Measurements from ENCODE around the gene GPR152.

- TF ChIP-seq, protein P1, sequence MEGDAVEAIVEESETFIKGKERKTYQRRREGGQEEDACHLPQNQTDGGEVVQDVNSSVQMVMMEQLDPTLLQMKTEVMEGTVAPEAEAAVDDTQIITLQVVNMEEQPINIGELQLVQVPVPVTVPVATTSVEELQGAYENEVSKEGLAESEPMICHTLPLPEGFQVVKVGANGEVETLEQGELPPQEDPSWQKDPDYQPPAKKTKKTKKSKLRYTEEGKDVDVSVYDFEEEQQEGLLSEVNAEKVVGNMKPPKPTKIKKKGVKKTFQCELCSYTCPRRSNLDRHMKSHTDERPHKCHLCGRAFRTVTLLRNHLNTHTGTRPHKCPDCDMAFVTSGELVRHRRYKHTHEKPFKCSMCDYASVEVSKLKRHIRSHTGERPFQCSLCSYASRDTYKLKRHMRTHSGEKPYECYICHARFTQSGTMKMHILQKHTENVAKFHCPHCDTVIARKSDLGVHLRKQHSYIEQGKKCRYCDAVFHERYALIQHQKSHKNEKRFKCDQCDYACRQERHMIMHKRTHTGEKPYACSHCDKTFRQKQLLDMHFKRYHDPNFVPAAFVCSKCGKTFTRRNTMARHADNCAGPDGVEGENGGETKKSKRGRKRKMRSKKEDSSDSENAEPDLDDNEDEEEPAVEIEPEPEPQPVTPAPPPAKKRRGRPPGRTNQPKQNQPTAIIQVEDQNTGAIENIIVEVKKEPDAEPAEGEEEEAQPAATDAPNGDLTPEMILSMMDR (IDR thresholded peaks at IDR 0.05) = no peak
- no peak for TF ChIP-seq POLR2A (IDR thresholded peaks at IDR 0.05)
Observed at GRCh38 chr11:67498544-67498972, 46.0 kb upstream of the GPR152 start.
